GM12874 (cell line): ENCODE data around the gene SNAPC3.

Experiments used
- CTCF ChIP-seq: IDR thresholded peaks from 2 replicates; pipeline ENCODE4 v1.5.1; 2011; ENCODE audit warnings: low read depth, mild to moderate bottlenecking, control low read depth, low read length, moderate library complexity; ENCODE audit not compliant: insufficient read depth

The SNAPC3 gene

DNA sequence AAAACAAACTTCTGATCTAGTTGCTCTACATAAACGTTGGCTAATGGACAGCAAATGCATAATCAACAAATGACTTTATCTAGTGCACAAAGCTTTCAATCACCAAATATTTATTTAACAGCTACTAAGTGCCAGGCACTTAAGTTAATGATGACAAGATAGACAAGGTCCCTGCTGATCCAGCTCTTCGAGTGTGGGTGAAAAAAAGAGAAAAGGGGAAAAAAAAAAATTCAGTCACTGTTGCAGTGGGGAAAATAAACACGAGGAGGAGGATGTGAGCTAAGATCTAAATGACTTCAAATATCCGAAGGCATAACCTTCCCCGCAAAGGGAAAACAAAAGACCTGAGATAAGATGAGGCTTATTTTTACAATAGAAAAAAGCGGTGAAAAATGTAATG is 78.5 kb downstream of the SNAPC3 start:
- TF ChIP-seq CTCF, result no peak

DNA sequence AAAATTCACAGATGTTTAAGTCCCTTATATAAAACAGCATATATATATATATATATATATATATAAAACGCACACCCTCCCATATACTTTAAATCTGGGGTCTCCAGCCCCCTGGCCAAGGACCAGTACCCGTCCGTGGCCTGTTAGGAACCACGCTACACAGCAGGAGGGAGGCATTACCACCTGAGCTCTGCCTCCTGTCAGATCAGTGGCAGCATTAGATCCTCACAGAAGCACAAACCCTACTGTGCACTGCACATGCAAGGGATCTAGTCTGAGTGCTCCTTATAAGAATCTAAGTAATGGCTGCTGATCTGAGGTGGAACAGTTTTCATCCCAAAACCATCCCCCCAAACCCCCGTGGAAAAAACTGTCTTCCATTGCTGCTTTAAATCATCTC is 79.1 kb downstream of the SNAPC3 start:
- no peak for TF ChIP-seq CTCF

GRCh38 chr9:15505921-15506320 is 83.2 kb downstream of the SNAPC3 start:
- TF ChIP-seq CTCF, result peak; percentile 15; the same call in 1 of the 2 replicates

DNA sequence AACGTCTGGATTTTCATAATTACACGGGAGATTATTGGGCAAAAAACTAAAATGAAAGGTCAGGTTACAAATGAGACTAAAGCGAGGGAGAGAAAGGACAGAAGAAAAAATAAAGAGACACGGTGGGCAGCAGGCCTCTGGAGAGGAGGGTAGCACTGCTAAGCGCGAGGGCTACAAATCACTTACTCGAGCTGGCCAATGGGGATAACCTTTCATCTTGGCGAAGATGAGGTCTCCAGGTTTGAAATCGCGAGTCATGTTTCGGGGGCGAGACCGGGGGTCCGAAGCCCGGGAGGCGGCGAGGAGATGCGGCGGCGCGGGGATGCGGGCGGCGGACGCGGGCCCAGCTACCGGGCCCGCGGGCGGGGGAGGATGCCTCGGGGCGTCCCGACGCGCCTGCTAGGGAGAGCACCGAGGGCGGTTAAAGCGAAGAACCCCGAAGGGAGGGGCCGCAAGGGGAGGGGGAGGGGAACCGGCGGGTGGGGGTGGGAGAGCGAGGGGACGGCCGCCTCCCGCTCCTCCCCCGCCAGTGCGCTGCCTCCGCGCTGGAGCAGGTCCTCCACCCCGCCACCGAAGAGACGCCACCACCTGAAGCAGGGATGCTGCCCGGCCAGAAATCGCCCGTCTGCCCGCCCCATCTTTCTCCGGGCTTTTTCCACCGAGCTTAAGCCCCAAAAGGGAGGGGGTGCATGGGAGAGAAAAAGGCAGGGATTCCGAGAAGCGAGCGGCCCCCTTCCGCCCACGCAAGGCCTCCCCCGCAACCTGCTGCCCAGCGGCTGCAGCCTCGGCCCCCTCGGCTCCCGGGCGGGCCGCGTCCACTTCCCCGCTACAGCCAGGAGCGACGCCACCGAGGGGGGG is 87.5 kb downstream of the SNAPC3 start:
- TF ChIP-seq CTCF, result no peak

DNA sequence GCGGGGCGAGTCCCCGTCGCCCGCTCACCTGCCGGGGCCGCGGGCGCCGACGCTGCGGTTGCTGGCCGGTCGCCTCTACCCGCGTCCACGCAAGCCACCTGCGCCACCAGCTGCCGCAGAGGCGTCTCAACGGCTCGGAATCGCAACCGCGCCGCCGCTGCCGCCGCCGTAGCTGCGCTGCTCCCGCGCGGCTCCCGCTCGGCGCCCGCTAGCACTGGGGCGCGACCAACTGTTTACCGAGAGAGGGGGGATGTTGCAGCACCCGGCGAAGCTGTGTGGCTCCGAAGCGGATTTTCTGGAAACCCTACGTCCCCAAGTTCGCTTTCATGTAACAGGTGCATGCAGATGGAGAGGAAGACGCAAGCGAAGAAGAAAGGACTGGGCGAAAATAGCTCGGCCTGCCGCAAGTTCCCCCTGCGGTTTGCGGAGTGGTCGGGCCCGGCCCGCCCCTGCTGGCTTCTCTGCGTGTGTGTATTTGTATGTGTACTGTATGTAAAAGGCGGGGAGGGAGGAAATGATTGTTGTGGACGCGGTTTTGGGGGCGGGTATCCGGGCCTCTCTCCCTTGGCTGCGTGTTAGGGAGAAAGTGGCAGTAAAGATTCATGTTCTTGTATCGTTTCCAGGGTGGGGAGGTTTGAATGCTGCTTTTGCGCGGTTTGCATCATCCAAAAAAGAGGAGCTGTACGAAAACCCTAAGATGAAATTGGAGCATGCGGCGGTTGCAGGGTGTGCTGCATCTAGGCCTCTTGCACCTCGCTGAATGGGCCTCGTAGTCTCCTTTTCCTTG is 88.3 kb downstream of the SNAPC3 start, which contains the start of gene PSIP1:
TSS of gene PSIP1 (minus strand) at position 182 of the 787 bp plus-strand sequence. CDS start 782 bp downstream, outside the sequence.
- no peak for TF ChIP-seq CTCF
